GM18858 (cell line): Measurements from ENCODE around the gene CLEC4M.
"Not testable (repeated sequence)": the region's sequence is repeated elsewhere in the genome, so short reads cannot be mapped to it uniquely, and the experiment has no call there.

ENCODE experiments used
- ATAC-seq: cut with Tn5 transposase; IDR thresholded peaks from one replicate; pipeline ENCODE4 v1.9.1; 2021; ENCODE audit not compliant: unreplicated experiment

Gene CLEC4M

DNA sequence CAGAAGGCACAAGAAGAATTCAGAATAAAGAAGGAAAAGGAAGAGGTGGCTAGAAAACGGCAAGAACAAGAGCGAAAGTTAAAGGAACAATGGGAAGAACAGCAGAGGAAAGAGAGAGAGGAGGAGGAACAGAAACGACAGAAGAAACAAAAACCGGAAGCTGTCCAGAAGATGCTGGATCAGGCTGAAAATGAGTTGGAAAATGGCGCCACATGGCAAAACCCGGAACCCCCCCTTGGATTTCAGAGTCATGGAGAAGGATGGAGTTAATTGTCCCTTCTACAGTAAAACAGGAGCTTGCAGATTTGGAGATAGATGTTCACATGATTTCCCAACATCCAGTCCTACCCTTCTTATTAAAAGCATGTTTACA, 22.4 kb upstream of the CLEC4M start:
- ATAC-seq, result no peak

DNA sequence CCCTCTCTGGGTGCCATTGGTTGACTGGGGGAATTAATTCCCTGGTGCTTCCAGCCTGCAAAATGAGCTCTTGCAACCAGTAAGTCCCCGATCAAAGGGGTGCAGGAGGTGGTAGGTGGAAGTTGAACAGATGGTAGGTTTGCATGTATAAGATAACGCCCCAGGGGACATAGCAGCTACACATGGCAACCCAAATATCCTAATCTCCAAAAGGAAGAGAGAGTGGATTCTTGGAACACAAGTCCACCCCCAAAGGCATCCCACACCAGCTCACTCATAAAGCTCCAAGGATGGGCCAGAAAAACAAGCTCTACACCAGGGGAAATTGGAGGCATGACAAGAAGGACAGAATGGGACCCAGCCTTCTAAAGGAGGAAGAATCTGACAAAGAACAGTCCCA, 20.5 kb upstream of the CLEC4M start:
- ATAC-seq, result no peak

DNA sequence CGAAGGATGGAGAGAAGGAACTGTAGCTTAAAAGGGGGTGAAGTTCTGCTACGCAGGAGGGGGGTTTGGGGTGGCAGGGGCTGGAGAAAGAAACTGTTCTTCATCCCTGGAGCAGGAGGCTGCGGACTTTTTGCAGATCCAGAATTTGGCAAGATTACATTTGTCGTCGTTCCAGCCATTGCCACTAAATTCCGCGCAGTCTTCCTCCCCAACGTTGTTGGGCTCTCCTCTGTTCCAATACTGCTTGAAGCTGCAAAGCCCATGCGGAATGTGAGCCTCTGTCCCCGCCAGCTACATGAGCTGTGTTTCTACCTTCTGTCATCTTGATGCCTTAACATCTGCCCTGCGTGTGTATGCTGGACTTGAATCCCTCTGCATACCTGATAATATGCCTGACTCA, 20.1 kb upstream of the CLEC4M start:
- no peak for ATAC-seq

DNA sequence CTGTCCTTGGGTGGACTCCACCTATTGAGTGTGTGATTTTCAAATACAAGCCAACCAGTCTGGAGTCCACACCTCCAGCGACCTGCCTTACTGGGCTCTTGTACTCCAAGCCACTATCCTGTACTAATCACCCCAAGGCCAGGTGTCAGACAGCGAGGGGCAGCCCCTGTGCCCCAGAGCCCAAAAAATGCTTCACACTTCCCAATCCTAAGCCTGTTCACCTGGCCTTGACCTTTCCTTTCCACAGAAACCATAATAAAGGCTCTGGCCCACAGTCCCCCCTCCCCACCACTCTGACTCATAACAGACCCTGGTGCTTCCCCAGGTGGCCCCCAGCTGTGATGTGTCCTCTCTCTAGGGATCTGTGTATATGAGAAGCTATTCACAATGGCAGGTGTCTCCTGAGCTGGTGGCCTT, 19.6 kb upstream of the CLEC4M start:
- no peak for ATAC-seq

DNA sequence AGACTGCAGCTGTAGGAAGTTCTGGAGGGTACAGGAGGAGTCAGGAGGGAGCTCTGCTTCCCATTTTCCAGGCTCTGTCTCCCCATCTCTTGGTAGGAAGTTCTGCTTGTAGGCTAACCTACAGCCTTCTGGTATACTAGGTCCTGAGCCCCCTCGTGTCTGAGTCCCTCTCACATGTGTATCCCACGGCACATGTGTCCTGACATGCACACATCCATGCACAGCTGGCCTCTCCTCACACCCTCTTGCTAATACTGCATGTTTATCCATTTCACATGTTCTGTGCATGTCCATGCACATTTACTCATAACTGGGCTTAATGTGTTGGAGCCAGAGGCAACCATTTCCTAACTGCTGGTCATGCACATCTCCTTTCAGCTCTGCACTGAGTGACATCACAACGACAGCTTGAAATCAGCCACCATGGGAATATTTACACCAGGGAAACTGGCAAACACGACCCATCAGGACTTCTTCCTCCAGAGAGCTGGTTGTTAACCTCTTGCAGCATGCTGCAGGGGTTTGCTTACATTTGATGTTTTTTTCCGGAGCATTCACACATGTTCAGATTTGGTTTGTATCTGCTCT, 18.8 kb upstream of the CLEC4M start:
- ATAC-seq, result no peak

DNA sequence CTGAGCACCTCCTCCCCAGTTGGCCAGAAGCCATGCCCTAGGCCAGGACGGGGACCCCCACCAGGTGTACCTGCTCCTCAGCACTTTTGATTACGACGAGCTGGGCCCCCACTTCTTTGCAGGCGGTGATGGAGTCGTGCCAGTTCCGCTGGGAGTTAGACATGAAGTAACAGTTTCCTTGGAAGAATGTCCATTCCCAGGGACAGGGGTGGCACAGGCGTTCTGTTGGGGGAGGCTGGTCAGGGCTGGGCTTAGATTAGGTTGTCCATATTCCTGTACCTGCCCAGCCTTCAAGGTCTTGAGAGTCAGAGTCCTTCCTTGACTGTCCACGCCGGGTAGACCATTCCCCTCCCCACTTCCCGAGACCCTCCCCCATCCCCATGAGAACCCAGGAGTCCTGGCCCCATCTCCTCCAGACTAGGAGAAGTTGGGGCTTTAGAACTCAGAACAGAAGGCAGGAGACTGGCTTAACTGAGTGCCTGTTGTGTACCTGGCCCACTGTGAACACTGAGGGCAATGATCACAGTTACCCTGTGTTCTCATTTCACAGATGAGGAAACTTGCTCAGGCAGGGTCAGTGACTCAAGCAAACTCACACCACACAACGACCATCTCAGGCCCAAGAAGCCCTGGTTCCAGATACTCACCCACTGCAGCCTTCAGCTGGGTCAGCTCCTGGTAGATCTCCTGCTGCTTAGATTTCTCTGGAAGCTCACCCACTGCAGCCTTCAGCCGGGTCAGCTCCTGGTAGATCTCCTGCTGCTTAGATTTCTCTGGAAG, 18.0 kb upstream of the CLEC4M start:
- ATAC-seq, result no peak

DNA sequence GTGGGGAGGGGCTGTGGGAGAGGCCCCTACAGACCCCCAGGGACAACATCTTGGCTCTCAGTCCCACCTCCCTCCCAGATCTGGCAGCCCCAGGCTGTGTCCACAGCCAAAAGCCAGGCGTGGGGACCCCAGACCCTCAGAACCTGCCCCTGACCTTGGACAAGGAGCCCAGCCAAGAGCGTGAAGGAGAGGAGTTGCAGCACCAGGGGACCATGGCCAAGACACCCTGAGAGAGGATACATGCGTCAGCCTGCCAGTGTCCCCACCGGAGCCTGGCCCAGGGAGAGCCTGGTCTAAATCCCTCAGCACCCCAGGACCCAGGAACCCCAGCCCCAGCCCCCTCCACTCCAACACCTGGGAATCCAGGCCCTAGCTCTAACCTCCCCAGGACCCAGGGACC, 16.7 kb upstream of the CLEC4M start:
- ATAC-seq, result not testable (repeated sequence)

DNA sequence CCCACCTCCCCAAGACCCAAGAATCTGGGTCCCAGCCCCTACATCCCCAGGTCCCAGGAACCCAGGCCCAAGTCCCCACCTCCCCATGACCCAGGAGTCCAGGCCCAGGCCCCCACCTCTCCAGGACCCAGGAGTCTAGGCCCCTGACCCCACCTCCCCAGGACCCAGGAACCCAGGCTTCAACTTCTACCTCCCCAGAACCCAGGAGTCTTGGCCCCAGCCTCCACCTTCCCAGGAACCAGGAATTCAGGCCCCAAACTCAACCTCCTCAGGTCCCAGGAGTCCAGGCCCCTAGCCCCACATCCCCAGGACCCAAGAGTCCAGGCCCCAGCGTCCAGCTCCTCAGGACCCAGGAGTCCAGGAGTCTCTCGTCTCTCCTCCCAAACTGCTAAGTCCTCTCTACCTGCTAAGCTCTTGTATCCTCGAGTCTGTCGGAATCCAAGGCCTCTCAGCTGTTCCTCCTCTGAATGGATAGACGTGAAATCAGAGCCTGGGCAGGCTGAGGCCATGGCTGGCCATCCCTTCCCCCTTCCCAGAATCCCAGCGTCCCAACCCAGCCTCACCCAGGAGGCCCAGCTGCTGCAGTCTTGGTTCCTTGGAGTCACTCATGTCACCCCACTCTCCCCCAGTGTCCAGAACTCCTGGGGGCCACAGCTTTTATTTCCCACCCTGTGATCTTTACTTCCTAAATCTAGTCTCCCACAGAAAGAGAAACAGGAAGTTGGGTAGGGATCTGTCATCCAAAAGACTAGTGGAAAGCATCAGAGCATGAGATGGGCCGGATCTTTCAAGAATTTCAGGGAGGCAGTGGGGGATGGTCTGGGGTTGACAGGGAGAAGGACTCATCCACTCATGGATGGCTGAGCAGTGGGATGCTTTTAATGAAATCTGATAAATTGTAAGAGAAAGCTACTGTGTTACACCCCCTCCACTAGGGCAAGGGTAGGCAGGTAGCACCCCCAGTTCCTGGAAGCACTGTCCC, 15.8 kb upstream of the CLEC4M start, which contains the start of gene CD209:
CD209 (minus strand) TSS at position 632 of the 982 bp plus-strand sequence; CDS start at position 609, 23 bp downstream.
- no peak for ATAC-seq

DNA sequence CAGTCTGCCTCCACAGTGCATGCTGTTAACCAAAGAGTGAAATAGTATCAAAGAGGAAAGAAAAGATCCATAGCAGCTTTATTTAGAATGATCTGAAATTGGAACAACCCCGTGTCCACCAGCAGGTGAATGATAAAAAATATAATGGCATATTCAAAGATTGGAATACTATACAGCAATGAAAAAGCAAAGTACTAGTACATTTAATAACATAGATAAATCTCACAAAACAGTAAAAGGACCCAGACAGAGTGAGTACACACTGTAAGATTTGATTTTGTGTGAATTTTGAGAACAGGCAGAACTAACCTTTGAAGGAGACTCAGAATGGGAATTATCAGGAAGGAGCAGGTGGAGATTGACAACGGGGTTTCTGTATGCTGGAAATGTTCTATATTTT, 14.9 kb upstream of the CLEC4M start:
- ATAC-seq, result no peak

DNA sequence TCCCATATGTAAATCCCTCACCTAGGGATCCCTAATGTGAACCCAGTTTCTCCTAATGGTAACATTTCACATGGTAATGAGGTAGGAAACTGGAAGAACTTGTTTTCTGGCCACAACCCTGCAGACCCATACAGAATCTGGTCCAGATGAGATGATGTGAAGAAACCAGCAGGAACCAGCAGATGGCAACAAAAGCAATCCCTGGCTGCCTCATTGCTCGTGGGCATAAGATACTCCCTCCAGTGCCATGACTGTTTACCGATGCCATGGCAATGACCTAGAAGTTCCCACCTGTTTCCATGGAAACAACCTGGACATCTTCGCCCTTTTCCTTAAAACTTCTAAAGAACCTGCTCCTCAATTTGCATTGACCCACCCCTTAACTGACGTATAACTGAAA, 14.3 kb upstream of the CLEC4M start:
- no peak for ATAC-seq

DNA sequence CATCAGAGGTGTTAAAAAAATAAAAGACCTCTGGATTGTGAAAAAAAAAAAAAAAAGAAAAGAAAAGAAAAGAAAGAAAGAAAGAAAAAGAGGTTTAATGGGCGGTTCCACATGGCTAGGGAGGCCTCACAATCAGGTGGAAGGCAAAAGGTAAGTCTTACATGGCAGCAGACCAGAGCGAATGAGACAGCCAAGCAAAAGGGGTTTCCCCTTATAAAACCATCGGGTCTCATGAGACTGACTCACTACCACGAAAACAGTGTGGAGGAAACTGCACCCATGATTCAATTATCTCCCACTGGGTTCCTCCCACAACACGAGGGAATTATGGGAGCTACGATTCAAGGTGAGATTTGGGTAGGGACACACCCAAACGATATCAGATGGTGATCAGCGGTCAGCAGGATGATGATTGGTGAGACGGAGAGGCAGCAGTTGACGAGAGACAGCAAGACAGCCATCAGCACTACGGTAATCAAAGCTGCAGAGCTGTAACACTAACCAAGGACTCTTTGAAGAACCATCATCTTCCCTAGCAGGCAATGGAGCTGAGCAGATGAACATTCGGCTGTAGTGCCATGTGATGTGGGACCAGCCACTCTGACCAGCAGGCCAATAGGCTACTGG, 11.8 kb upstream of the CLEC4M start:
- ATAC-seq, result no peak

DNA sequence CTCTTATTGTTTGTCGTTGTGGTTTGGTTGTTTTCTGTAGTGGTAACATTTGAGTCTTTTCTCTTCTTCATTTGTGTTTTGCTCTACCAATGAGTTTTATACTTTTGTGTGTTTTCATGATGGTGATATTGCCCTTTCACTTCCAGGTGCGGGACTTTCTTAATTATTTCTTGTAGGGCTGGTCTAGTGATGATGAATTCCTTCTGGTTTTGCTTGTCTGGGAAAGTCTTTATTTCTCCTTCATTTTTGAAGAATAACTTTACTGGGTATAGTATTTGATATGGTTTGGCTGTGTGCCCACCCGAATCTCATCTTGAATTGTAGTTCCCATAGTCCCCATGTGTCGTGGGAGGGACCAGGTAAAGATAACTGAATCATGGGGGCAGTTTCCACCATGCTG, 6.8 kb upstream of the CLEC4M start:
- no peak for ATAC-seq

DNA sequence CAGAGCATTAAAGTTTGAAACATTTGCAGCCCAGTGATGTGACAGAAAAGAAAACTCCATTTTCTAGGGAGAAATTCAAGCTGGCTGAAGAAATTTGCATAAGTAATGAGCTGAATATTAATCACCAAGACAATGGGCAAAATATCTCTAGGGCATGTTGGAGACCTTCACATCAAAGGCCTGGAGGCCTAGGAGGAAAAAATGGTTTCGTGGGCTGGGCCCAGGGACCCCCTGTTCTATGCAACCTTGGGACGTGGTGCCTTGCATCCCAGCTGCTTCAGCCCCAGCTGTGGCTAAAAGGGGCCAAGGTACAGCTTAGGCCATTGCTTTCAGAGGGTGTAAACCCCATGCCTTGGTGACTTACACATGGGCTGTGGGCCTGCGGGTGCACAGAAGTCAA, 5.7 kb upstream of the CLEC4M start:
- no peak for ATAC-seq

DNA sequence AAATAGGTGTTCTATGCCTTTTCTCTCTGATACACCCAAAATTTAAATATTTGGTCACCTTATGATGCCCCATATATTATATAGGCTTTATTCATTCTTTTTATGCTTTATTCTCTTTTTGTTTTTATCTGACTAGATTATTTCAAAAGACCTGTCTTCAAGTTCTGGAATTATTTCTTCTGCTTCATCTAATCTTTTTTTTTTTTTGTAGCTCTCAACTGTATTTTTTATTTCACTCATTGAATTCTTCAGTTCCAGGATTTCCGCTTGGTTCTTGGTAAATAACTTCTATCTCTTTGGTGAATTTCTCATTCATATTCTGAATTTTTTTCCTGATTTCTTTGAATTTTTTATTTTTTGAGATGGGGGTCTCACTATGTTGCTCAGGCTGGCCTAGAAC, 3.9 kb upstream of the CLEC4M start:
- ATAC-seq, result no peak

DNA sequence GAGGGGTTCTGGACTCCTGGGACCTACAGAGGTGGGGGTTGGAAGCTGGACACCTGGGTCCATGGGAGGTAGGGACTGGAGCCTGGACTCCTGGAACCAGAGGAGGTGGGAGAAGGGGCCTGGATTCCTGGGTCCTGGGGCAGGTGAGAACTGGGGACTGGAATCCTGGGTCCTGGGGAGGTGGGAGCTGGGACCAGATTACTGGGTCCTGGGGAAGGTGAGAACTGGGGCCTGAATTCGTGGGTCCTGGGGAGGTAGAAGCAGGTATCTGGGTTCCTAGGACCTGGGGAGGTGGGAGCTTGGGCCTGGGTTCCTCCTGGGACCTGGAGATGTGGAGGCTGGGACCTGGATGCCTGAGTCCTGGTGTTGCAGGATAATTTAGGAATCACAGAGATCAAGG, 653 bp downstream of the CLEC4M start:
- no peak for ATAC-seq

DNA sequence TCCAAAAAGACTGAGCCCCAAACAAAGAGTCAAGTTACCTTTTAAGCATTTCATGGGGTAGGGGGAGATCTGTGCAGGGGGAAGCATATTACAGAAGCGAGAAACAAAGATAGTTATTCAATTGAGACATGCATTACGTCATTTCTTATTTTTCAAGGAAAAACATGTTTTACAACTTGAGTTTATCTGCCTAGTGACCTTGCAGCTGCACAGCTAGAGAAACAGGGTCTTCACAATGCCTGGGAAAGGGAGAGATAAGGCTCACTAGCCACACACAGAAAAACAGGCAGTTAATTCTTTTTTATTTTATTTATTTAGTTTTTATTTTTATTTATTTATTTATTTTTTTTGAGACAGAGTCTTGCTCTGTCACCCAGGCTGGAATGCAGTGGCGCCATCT, 1.1 kb downstream of the CLEC4M start:
- ATAC-seq, result not testable (repeated sequence)

DNA sequence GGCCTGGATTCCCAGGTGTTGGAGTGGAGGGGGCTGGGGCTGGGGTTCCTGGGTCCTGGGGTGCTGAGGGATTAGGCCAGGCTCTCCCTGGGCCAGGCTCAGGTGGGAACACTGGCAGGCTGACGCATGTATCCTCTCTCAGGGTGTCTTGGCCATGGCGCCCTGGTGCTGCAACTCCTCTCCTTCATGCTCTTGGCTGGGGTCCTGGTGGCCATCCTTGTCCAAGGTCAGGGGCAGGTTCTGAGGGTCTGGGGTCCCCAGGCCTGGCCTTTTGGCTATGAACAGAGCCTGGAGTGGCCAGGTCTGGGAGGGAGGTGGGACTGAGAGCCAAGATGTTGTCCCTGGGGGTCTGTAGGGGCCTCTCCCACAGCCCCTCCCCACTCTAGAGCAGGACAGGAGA, 2.0 kb downstream of the CLEC4M start:
- not testable (repeated sequence) for ATAC-seq

DNA sequence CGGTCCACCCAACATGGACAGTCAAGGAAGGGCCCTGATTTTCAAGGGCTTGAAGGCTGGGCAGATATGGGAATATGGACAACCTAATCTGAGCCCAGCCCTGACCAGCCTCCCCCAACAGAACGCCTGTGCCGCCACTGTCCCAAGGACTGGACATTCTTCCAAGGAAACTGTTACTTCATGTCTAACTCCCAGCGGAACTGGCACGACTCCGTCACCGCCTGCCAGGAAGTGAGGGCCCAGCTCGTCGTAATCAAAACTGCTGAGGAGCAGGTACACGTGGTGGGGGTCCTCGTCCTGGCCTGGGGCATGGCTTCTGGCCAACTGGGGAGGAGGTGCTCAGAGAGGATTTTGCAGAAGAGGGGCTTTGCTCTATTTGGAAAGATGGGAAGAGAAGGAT, 3.5 kb downstream of the CLEC4M start:
- no peak for ATAC-seq

DNA sequence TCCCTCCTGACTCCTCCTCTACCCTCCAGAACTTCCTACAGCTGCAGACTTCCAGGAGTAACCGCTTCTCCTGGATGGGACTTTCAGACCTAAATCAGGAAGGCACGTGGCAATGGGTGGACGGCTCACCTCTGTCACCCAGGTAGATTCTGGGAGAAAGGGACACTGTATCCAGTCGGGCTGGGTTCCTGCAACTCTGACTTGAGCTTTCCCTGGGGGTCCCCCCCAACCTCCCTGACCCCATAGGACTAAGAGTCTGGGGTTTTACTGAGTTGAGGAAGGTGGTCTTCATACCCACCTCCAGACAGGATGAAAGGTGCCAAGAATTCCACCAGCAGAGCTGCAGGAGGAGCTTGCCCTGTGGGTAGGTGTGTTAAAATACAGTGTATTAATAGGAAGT, 4.4 kb downstream of the CLEC4M start:
- no peak for ATAC-seq

DNA sequence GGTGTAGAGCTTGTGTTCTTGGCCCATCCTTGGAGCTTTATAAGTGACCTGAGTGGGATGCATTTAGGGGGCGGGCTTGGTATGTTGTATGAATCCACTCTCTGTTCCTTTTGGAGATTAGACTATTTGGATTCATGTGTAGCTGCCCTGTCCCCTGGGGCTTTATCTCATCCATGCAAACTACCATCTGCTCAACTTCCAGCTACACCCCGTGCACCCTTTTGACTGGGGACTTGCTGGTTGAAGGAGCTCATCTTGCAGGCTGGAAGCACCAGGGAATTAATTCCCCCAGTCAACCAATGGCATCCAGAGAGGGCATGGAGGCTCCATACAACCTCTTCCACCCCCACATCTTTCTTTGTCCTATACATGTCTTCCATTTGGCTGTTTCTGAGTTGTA, 6.1 kb downstream of the CLEC4M start:
- ATAC-seq, result no peak

DNA sequence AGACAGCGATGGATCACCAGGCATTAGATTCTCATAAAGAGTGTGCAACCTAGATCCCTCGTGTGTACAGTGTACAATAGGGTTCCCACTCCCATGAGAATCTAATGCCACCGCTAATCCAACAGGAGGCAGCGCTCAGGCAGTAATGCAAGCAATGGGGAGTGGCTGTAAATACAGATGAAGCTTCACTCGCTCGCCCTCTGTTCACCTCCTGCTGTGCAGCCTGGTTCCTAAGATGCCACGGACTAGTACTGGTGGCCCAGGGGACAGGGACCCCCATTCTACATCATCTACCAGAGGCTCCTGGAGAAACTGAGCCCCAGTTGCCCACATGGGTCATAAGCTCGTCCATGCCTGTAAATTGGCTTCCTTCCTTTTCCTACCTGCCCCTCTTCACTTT, 8.0 kb downstream of the CLEC4M start:
- ATAC-seq, result no peak
